Esophagus muscularis mucosa (tissue), 4 donors: ENCODE results near the gene XIRP2. TPM values are rescaled to one million over a fixed set of nuclear protein-coding genes. Genes with fewer than 3 reads are reported as not detected.

Experiments used
- DNase-seq: peaks from one replicate; pipeline ENCODE4 v3.0.0-alpha.2; 2017; ENCODE audit errors: extremely low spot score
- H3K27ac ChIP-seq, 4 donors: fragments of 200-600 bp; sonication (generic); replicated peaks in 1 of 4; 1 replicate in 3 of 4; 2 replicates in 1 of 4; pipeline ENCODE4 v1.5.1; 2016 to 2019; ENCODE audit warnings: mild to moderate bottlenecking in 1 of 4
- H3K27me3 ChIP-seq, 4 donors: fragments of 200-600 bp; sonication (generic); one replicate each; pipeline versions ENCODE4 v1.5.1 to v1.6.0; 2016 to 2019
- H3K36me3 ChIP-seq, 4 donors: fragments of 200-600 bp; sonication (generic); one replicate each; pipeline ENCODE4 v1.5.1; 2016 to 2019
- H3K4me1 ChIP-seq, 4 donors: fragments of 200-600 bp; sonication (generic); one replicate each; pipeline ENCODE4 v1.5.1; 2016 to 2019
- H3K4me3 ChIP-seq, 4 donors: fragments of 200-600 bp; sonication (generic); 1 replicate in 2 of 4; 2 replicates in 2 of 4; pipeline ENCODE4 v1.5.1; 2016 to 2019; ENCODE audit warnings: mild to moderate bottlenecking in 4 of 4, moderate library complexity in 1 of 4
- H3K9me3 ChIP-seq, 4 donors: fragments of 200-600 bp; sonication (generic); 1 replicate in 3 of 4; 2 replicates in 1 of 4; pipeline ENCODE4 v1.5.1; 2016 to 2019
- EP300 ChIP-seq: sonication (generic); formaldehyde crosslinking; IDR thresholded peaks from one replicate; pipeline ENCODE4 v1.6.1; 2017; ENCODE audit warnings: antibody characterized with exemption
- POLR2A ChIP-seq: fragments of 450-650 bp; IDR thresholded peaks from one replicate; pipeline ENCODE4 v1.6.1; 2017; ENCODE audit warnings: antibody characterized with exemption, moderate library complexity, mild to moderate bottlenecking, low read depth
- POLR2AphosphoS5 ChIP-seq, 2 donors: sonication (generic); formaldehyde crosslinking; IDR thresholded peaks; one replicate each; pipeline ENCODE4 v1.6.1; 2017; ENCODE audit warnings: antibody characterized with exemption in 2 of 2
- WGBS: methylation state at CpG from one replicate; pipeline ENCODE4 v1.1.5; 2018; 5-methylcytosine and 5-hydroxymethylcytosine counted together
- intact Hi-C: fragments of 100-400 bp; cut with DNase I; formaldehyde crosslinking; loops from one replicate; pipeline ENCODE4 v1.15.1; 2023
- total RNA-seq, 4 donors: library from RNA; depleted of rRNA; stranded (reverse); fragments of >200 nt; gene quantifications; one replicate each; pipeline versions ENCODE4 v1.1.0 to v1.2.1, GENCODE V29; 2016
- TF ChIP-seq, protein P1 (sequence below), 3 experiments: fragments of 200-600 bp in 2 of 3; fragments of 450-650 bp in 1 of 3; sonication (generic) in 2 of 3; IDR thresholded peaks; one replicate each; pipeline ENCODE4 v1.5.1; 2017 to 2019; ENCODE audit warnings: antibody characterized with exemption in 3 of 3, mild to moderate bottlenecking in 2 of 3, moderate library complexity in 1 of 3

The XIRP2 gene
- total RNA-seq, 4 donors from 2014 or later = 0.06 TPM; not detected in 3

GRCh38 chr2:166961933-166962332, 73.7 kb downstream of the XIRP2 start:
- Histone ChIP-seq H3K27me3 (no peaks in the 10 kb centered on the region), H3K36me3 (no peaks in the 10 kb centered on the region), H3K9me3 (no peaks in the 10 kb centered on the region), H3K27ac (no peak overlapping the region), H3K4me3 (no peak overlapping the region), H3K4me1 (peaks cover 0 to 3% (median 0%) of the 10 kb centered on the region in 4 donors)
- 96% methylated on average over 1 of the region's 1 CpG for WGBS
- intact Hi-C loops = no loop called here
- no peak for TF ChIP-seq POLR2AphosphoS5 (IDR thresholded peaks at IDR 0.05)
- no peak for DNase-seq

DNA sequence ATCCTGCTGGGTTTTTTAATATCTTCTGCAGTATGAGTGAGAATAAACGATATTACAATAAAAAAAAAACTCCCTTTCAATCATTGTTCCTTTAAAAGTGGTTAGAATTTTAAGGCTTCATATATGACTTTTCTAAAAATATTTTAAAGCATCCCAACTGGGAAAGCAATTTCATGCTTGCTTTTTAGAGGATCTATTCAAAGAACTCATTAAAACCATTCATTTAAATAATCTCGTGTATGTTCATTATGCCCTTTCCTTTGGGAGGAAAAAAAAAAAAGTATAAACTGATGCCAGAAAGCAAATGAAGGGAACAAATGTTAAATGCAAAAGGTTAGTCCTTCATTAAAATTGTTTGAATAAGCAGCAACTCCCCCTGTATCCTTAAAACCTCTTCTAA, 81.2 kb downstream of the XIRP2 start:
- 82% methylated on average over 2 of the region's 2 CpGs for WGBS
- Histone ChIP-seq H3K4me1 (no peaks in the 10 kb centered on the region), H3K4me3 (no peak overlapping the region), H3K27ac (no peak overlapping the region), H3K36me3 (no peaks in the 10 kb centered on the region), H3K9me3 (no peaks in the 10 kb centered on the region), H3K27me3 (no peaks in the 10 kb centered on the region)
- intact Hi-C loops = no loop called here
- DNase-seq = no peak
- TF ChIP-seq EP300 (no peak), POLR2A (no peak), POLR2AphosphoS5 (IDR thresholded peaks at IDR 0.05) (no peak)
- TF ChIP-seq, protein P1, sequence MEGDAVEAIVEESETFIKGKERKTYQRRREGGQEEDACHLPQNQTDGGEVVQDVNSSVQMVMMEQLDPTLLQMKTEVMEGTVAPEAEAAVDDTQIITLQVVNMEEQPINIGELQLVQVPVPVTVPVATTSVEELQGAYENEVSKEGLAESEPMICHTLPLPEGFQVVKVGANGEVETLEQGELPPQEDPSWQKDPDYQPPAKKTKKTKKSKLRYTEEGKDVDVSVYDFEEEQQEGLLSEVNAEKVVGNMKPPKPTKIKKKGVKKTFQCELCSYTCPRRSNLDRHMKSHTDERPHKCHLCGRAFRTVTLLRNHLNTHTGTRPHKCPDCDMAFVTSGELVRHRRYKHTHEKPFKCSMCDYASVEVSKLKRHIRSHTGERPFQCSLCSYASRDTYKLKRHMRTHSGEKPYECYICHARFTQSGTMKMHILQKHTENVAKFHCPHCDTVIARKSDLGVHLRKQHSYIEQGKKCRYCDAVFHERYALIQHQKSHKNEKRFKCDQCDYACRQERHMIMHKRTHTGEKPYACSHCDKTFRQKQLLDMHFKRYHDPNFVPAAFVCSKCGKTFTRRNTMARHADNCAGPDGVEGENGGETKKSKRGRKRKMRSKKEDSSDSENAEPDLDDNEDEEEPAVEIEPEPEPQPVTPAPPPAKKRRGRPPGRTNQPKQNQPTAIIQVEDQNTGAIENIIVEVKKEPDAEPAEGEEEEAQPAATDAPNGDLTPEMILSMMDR (IDR thresholded peaks at IDR 0.05) = no peak

- no peak for DNase-seq
- 79% methylated on average over 4 of the region's 4 CpGs for WGBS
- Histone ChIP-seq H3K9me3 (no peaks in the 10 kb centered on the region), H3K36me3 (no peaks in the 10 kb centered on the region), H3K4me1 (no peaks in the 10 kb centered on the region), H3K27me3 (no peaks in the 10 kb centered on the region), H3K4me3 (no peak overlapping the region), H3K27ac (no peak overlapping the region)
- TF ChIP-seq POLR2AphosphoS5 (IDR thresholded peaks at IDR 0.05) = no peak
- TF ChIP-seq, protein P1 (IDR thresholded peaks at IDR 0.05) = no peak
- intact Hi-C loops = no loop called here
Observed at GRCh38 chr2:166972002-166972401, 83.7 kb downstream of the XIRP2 start.

GRCh38 chr2:166972418-166972817, 84.1 kb downstream of the XIRP2 start:
- Histone ChIP-seq H3K27ac (no peak overlapping the region), H3K36me3 (no peaks in the 10 kb centered on the region), H3K4me1 (no peaks in the 10 kb centered on the region), H3K4me3 (no peak overlapping the region), H3K27me3 (no peaks in the 10 kb centered on the region), H3K9me3 (no peaks in the 10 kb centered on the region)
- intact Hi-C loops = no loop called here
- no peak for DNase-seq
- TF ChIP-seq EP300 = no peak
- no peak for TF ChIP-seq POLR2A
- TF ChIP-seq, protein P1 (IDR thresholded peaks at IDR 0.05) = no peak
- TF ChIP-seq POLR2AphosphoS5 (IDR thresholded peaks at IDR 0.05) = no peak

DNA sequence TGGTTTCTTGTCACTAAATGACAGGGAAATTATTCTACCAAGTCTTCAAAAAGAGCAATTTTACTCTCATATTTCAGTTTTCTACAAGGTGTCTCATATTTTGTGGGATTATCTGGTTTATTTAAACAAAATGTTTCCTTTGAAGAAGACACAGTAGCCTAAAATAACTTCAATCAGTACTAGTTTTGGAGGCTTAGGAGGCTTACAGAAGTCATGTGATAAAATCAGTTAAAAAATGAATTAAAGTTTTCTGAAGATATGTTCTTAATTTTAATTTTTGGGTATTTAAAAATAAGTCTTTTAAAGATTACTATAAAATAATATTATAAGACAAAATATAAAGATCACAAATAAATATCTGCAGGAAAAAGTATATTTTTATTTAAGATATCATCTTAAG, 95.9 kb downstream of the XIRP2 start:
- no peaks in the 10 kb centered on the region for H3K36me3 ChIP-seq
- no peak for DNase-seq
- intact Hi-C loops = no loop called here
- no peak overlapping the region for H3K27ac ChIP-seq
- no peaks in the 10 kb centered on the region for H3K27me3 ChIP-seq
- peaks cover 0 to 27% (median 19%) of the 10 kb centered on the region in 4 donors for H3K9me3 ChIP-seq
- H3K4me1 ChIP-seq = no peaks in the 10 kb centered on the region
- TF ChIP-seq POLR2AphosphoS5 (IDR thresholded peaks at IDR 0.05) = no peak
- TF ChIP-seq, protein P1 (IDR thresholded peaks at IDR 0.05) = no peak
- TF ChIP-seq EP300 = no peak
- TF ChIP-seq POLR2A = no peak
- H3K4me3 ChIP-seq = no peak overlapping the region
